HG02943 (cell line): Measurements from ENCODE around the gene HCRT.
"Not testable (repeated sequence)": the region's sequence is repeated elsewhere in the genome, so short reads cannot be mapped to it uniquely, and the experiment has no call there.

Experiments used
- ATAC-seq: cut with Tn5 transposase; IDR thresholded peaks from one replicate; pipeline ENCODE4 v1.9.1; 2021; ENCODE audit warnings: mild to moderate bottlenecking, low read depth, moderate library complexity; ENCODE audit not compliant: unreplicated experiment

HCRT gene

GRCh38 chr17:42184713-42185620 is at the start of gene HCRT:
Gene HCRT (minus strand): TSS chr17:42185452. CDS start chr17:42185365, 87 bp downstream.
- no peak for ATAC-seq

GRCh38 chr17:42233994-42234393 is 48.7 kb upstream of the HCRT start:
- ATAC-seq = no peak

- ATAC-seq = no peak
Observed at GRCh38 chr17:42233156-42233555, 47.9 kb upstream of the HCRT start.

GRCh38 chr17:42230225-42230624 is 45.0 kb upstream of the HCRT start:
- no peak for ATAC-seq

GRCh38 chr17:42227849-42228700 is 42.8 kb upstream of the HCRT start:
- ATAC-seq = no peak

- no peak for ATAC-seq
Observed at GRCh38 chr17:42225646-42226045, 40.4 kb upstream of the HCRT start.

- ATAC-seq = no peak
Observed at GRCh38 chr17:42224651-42225050, 39.4 kb upstream of the HCRT start.

GRCh38 chr17:42221886-42222745 is 36.9 kb upstream of the HCRT start:
- ATAC-seq = no peak

- not testable (repeated sequence) for ATAC-seq
Observed at GRCh38 chr17:42219280-42219679, 34.0 kb upstream of the HCRT start.

- ATAC-seq = no peak
Observed at GRCh38 chr17:42214156-42214555, 28.9 kb upstream of the HCRT start.

- no peak for ATAC-seq
Observed at GRCh38 chr17:42212382-42212781, 27.1 kb upstream of the HCRT start.

- not testable (repeated sequence) for ATAC-seq
Observed at GRCh38 chr17:42211921-42212341, 26.7 kb upstream of the HCRT start.

- ATAC-seq = no peak
Observed at GRCh38 chr17:42210046-42210445, 24.8 kb upstream of the HCRT start.

- not testable (repeated sequence) for ATAC-seq
Observed at GRCh38 chr17:42206153-42206612, 20.9 kb upstream of the HCRT start.

GRCh38 chr17:42203354-42203753 is 18.1 kb upstream of the HCRT start:
- ATAC-seq = no peak

GRCh38 chr17:42202696-42203095 is 17.4 kb upstream of the HCRT start:
- ATAC-seq = no peak

GRCh38 chr17:42202159-42202558 is 16.9 kb upstream of the HCRT start:
- ATAC-seq = no peak

GRCh38 chr17:42201458-42201772 is 16.2 kb upstream of the HCRT start:
- ATAC-seq = no peak

- no peak for ATAC-seq
Observed at GRCh38 chr17:42200706-42201457, 15.6 kb upstream of the HCRT start.
